ENCODE measurements around the gene ADGRF3.
"Not testable (repeated sequence)": the region's sequence is repeated elsewhere in the genome, so short reads cannot be mapped to it uniquely, and the experiment has no call there.

ADGRF3 gene

DNA sequence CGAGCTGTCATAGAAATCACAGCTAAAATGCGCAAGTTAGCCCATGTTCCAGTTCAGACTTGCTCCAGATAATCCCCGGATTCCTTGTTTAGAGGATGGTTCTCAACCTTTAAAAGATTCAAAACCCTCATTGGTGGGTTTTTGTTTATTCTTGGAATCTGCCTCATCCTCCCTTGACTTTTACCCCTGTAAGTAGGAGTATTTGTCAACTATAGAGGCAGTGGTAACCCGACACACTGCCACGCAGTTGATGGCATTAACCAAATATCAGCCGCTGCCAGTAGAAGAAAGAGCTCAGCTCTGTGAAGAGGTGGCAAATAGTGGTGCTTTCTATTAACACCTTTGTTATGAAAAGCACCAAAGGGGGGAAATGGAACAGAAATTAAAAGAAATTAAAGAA is 41.0 kb downstream of the ADGRF3 start:
- H3K4me3 ChIP-seq (ENCODE audit: low read depth, low read length, poor library complexity, severe bottlenecking): no peak overlapping the region
- H3K4me1 ChIP-seq (ENCODE audit: insufficient read depth, low read length, severe bottlenecking): no peaks in the 10 kb centered on the region
- TF ChIP-seq EZH2 (IDR thresholded peaks at IDR 0.05; ENCODE audit: borderline replicate concordance, low read length): no peak
- no peak for TF ChIP-seq CTCF (IDR thresholded peaks at IDR 0.05; ENCODE audit: low read length)
- H3K9me3 ChIP-seq (ENCODE audit: low read length): no peaks in the 10 kb centered on the region
- H3K9ac ChIP-seq (ENCODE audit: low read length): no peak overlapping the region
- H3K27ac ChIP-seq (ENCODE audit: low read depth, low read length, poor library complexity, severe bottlenecking): no peak overlapping the region
- H3K79me2 ChIP-seq (ENCODE audit: insufficient read depth, low read length): no peaks in the 10 kb centered on the region
- H3F3A ChIP-seq (ENCODE audit: insufficient read depth, low read length): no peaks in the 10 kb centered on the region
- H3K27me3 ChIP-seq (ENCODE audit: insufficient read depth, low read length): no peaks in the 10 kb centered on the region
- no peaks in the 10 kb centered on the region for H4K20me1 ChIP-seq (ENCODE audit: insufficient read depth, low read length)
- no peaks in the 10 kb centered on the region for H3K9me2 ChIP-seq (ENCODE audit: low read depth, low read length)
- H3K4me2 ChIP-seq (ENCODE audit: low read length): no peak overlapping the region
- H2AFZ ChIP-seq (ENCODE audit: low read length): no peak overlapping the region
- H3K36me3 ChIP-seq (ENCODE audit: insufficient read depth, low read length): no peaks in the 10 kb centered on the region

DNA sequence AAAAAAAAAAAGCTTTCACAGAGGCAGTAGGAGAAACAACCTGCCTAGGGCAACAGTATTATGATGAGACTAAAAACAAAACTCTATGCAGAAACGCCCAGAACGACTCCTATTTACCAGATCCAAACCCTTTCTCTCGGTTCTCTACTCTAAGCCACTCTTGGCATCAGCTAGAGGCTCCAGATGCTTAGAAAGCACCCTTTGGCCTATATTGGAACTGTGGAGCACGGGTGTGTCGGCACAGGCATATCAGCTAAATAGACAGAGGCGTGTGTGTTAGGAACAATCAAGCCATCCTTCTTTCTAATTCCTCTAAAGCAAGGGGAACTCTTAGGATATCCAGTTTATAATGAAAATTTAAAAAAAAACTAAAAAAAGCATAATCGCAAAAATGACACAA is 41.5 kb downstream of the ADGRF3 start:
- H3K4me2 ChIP-seq (ENCODE audit: low read length); H3K9me3 ChIP-seq (ENCODE audit: low read length); H3K9me2 ChIP-seq (ENCODE audit: low read depth, low read length); H3K27me3 ChIP-seq (ENCODE audit: insufficient read depth, low read length); H3K4me3 ChIP-seq (ENCODE audit: low read depth, low read length, poor library complexity, severe bottlenecking); H3F3A ChIP-seq (ENCODE audit: insufficient read depth, low read length); H3K4me1 ChIP-seq (ENCODE audit: insufficient read depth, low read length, severe bottlenecking); H4K20me1 ChIP-seq (ENCODE audit: insufficient read depth, low read length); H3K36me3 ChIP-seq (ENCODE audit: insufficient read depth, low read length); H3K27ac ChIP-seq (ENCODE audit: low read depth, low read length, poor library complexity, severe bottlenecking); H2AFZ ChIP-seq (ENCODE audit: low read length); H3K9ac ChIP-seq (ENCODE audit: low read length); H3K79me2 ChIP-seq (ENCODE audit: insufficient read depth, low read length): not testable (repeated sequence)

- no peak overlapping the region for H3K4me3 ChIP-seq (ENCODE audit: low read depth, low read length, poor library complexity, severe bottlenecking)
- H3K27ac ChIP-seq (ENCODE audit: low read depth, low read length, poor library complexity, severe bottlenecking): no peak overlapping the region
- H4K20me1 ChIP-seq (ENCODE audit: insufficient read depth, low read length): no peaks in the 10 kb centered on the region
Measured at GRCh38 chr2:26302846-26303245, 43.7 kb downstream of the ADGRF3 start.

More at GRCh38 chr2:26302846-26303245, 43.7 kb downstream of the ADGRF3 start:
- H3K4me2 ChIP-seq (ENCODE audit: low read length): no peak overlapping the region
- no peaks in the 10 kb centered on the region for H3K9me2 ChIP-seq (ENCODE audit: low read depth, low read length)
- peaks cover 12% of the 10 kb centered on the region for H3K4me1 ChIP-seq (ENCODE audit: insufficient read depth, low read length, severe bottlenecking)
- H3K36me3 ChIP-seq (ENCODE audit: insufficient read depth, low read length): no peaks in the 10 kb centered on the region
- no peaks in the 10 kb centered on the region; the same call in 1 of the 2 replicates for H3K27me3 ChIP-seq (ENCODE audit: insufficient read depth, low read length)
- H3K79me2 ChIP-seq (ENCODE audit: insufficient read depth, low read length): no peaks in the 10 kb centered on the region
- H3F3A ChIP-seq (ENCODE audit: insufficient read depth, low read length): no peaks in the 10 kb centered on the region
- H3K9ac ChIP-seq (ENCODE audit: low read length): no peak overlapping the region
- no peaks in the 10 kb centered on the region for H3K9me3 ChIP-seq (ENCODE audit: low read length)
- H2AFZ ChIP-seq (ENCODE audit: low read length): no peak overlapping the region
- TF ChIP-seq EZH2 (IDR thresholded peaks at IDR 0.05; ENCODE audit: borderline replicate concordance, low read length) (no peak), CTCF (IDR thresholded peaks at IDR 0.05; ENCODE audit: low read length) (no peak)

Data from OCI-LY1 (cell line).